ENCODE results near the gene MAPRE3.

Gene MAPRE3

GRCh38 chr2:27014771-27015433 lies 44.5 kb downstream of the MAPRE3 start:
- no peak for DNase-seq (ENCODE audit: low read depth)

- peak; percentile 64 for DNase-seq (ENCODE audit: low read depth)
Measured at GRCh38 chr2:27016801-27017325, 46.4 kb downstream of the MAPRE3 start.

- no peak for DNase-seq (ENCODE audit: low read depth)
Measured at GRCh38 chr2:27018142-27018541, 47.7 kb downstream of the MAPRE3 start.

GRCh38 chr2:27019459-27019858 lies 49.0 kb downstream of the MAPRE3 start:
- DNase-seq (ENCODE audit: low read depth) = no peak

- DNase-seq (ENCODE audit: low read depth) = peak; percentile 21
Measured at GRCh38 chr2:27019931-27020855, 49.8 kb downstream of the MAPRE3 start.

- no peak for DNase-seq (ENCODE audit: low read depth)
Measured at GRCh38 chr2:27021253-27022049, 51.0 kb downstream of the MAPRE3 start.

GRCh38 chr2:27023740-27024139 lies 53.3 kb downstream of the MAPRE3 start:
- no peak for DNase-seq (ENCODE audit: low read depth)

- no peak for DNase-seq (ENCODE audit: low read depth)
Measured at GRCh38 chr2:27024188-27024587, 53.8 kb downstream of the MAPRE3 start.

GRCh38 chr2:27024812-27025211 lies 54.4 kb downstream of the MAPRE3 start:
- DNase-seq (ENCODE audit: low read depth) = no peak

GRCh38 chr2:27025281-27025800 lies 54.9 kb downstream of the MAPRE3 start:
- DNase-seq (ENCODE audit: low read depth) = no peak

- no peak for DNase-seq (ENCODE audit: low read depth)
Measured at GRCh38 chr2:27025861-27026851, 55.7 kb downstream of the MAPRE3 start.

GRCh38 chr2:27027211-27027651 lies 56.8 kb downstream of the MAPRE3 start:
- no peak for DNase-seq (ENCODE audit: low read depth)

GRCh38 chr2:27029051-27029450 lies 58.6 kb downstream of the MAPRE3 start:
- DNase-seq (ENCODE audit: low read depth) = no peak

GRCh38 chr2:27032495-27033252 lies 62.2 kb downstream of the MAPRE3 start, which contains the start of gene TMEM214:
Gene TMEM214 (plus strand): TSS chr2:27032965. CDS start chr2:27033016, 51 bp downstream.
- DNase-seq (ENCODE audit: low read depth) = peak; percentile 81

- no peak for DNase-seq (ENCODE audit: low read depth)
Measured at GRCh38 chr2:27033253-27033852, 62.9 kb downstream of the MAPRE3 start.

- DNase-seq (ENCODE audit: low read depth) = no peak
Measured at GRCh38 chr2:27038012-27038411, 67.6 kb downstream of the MAPRE3 start.

GRCh38 chr2:27038631-27039339 lies 68.3 kb downstream of the MAPRE3 start:
- no peak for DNase-seq (ENCODE audit: low read depth)

GRCh38 chr2:27039426-27039825 lies 69.0 kb downstream of the MAPRE3 start:
- DNase-seq (ENCODE audit: low read depth) = no peak

- no peak for DNase-seq (ENCODE audit: low read depth)
Measured at GRCh38 chr2:27039871-27040270, 69.4 kb downstream of the MAPRE3 start.

Data from fibroblast of the conjunctiva (primary cell).